ENCODE results near the gene SLC25A22. TPM values are rescaled to one million over a fixed set of nuclear protein-coding genes. Genes with fewer than 3 reads are reported as not detected.
A peak's percentile ranks its signal among the peaks of the same experiment; 100 is the strongest.

SLC25A22 gene
- total and polyA plus RNA-seq, 9 of the 15 experiments (the other 6 are each of a cell fraction or from before 2014, with no cell fraction given) = 0.41 to 55.4 (median 11.4) TPM

DNA sequence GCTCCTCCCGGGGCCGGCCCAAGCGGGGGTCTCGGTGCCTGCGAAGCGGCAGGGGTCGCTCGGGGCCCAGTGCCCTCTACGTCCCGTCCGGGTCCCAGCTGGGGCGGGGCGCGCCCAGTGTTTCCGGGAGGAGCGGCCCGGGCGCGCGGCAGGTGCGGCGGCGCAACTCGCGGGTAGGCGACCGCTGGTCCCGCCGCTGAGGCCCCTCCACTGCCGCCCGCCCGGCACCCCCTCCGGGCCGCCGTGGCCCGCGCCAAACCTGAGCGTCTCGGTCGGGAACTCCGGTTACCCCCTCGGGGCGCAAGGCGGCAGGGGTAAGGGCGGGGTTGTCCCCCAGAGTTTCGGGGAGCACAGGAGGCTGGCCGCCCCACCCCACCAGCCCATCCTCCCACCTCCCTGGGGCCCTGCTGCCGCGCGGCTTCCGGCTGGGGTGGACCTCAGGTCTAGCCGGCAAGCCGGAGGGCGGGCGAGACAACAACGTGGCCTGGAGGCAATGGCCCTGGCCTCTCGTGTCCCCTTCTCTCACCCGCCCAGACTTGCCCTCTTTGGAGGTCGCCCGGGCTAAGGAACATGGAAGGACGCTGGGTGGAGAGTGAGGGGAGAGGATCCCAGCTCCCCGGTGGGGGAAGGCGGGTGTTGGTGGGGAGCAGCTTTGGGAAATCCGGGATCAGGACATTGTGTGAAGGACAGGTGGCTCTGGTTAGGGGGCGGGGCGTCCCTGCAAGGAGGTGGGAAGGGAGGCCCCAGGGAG lies 29.2 kb upstream of the SLC25A22 start (continued):
- TF ChIP-seq, protein P1, sequence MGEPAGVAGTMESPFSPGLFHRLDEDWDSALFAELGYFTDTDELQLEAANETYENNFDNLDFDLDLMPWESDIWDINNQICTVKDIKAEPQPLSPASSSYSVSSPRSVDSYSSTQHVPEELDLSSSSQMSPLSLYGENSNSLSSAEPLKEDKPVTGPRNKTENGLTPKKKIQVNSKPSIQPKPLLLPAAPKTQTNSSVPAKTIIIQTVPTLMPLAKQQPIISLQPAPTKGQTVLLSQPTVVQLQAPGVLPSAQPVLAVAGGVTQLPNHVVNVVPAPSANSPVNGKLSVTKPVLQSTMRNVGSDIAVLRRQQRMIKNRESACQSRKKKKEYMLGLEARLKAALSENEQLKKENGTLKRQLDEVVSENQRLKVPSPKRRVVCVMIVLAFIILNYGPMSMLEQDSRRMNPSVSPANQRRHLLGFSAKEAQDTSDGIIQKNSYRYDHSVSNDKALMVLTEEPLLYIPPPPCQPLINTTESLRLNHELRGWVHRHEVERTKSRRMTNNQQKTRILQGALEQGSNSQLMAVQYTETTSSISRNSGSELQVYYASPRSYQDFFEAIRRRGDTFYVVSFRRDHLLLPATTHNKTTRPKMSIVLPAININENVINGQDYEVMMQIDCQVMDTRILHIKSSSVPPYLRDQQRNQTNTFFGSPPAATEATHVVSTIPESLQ (CRISPR knock-in tag; IDR thresholded peaks at IDR 0.05) = no peak
- TF ChIP-seq, protein P2, sequence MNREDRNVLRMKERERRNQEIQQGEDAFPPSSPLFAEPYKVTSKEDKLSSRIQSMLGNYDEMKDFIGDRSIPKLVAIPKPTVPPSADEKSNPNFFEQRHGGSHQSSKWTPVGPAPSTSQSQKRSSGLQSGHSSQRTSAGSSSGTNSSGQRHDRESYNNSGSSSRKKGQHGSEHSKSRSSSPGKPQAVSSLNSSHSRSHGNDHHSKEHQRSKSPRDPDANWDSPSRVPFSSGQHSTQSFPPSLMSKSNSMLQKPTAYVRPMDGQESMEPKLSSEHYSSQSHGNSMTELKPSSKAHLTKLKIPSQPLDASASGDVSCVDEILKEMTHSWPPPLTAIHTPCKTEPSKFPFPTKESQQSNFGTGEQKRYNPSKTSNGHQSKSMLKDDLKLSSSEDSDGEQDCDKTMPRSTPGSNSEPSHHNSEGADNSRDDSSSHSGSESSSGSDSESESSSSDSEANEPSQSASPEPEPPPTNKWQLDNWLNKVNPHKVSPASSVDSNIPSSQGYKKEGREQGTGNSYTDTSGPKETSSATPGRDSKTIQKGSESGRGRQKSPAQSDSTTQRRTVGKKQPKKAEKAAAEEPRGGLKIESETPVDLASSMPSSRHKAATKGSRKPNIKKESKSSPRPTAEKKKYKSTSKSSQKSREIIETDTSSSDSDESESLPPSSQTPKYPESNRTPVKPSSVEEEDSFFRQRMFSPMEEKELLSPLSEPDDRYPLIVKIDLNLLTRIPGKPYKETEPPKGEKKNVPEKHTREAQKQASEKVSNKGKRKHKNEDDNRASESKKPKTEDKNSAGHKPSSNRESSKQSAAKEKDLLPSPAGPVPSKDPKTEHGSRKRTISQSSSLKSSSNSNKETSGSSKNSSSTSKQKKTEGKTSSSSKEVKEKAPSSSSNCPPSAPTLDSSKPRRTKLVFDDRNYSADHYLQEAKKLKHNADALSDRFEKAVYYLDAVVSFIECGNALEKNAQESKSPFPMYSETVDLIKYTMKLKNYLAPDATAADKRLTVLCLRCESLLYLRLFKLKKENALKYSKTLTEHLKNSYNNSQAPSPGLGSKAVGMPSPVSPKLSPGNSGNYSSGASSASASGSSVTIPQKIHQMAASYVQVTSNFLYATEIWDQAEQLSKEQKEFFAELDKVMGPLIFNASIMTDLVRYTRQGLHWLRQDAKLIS (CRISPR knock-in tag; IDR thresholded peaks at IDR 0.05) = no peak
- TF ChIP-seq NFE2 (IDR thresholded peaks at IDR 0.05; ENCODE audit: low read depth) (no peak), PHB2 (IDR thresholded peaks at IDR 0.05; ENCODE audit: low read depth) (no peak), CHD1 (IDR thresholded peaks at IDR 0.05; ENCODE audit: low read length) (no peak), MCM7 (IDR thresholded peaks at IDR 0.05) (no peak), CXXC5 (CRISPR knock-in tag; IDR thresholded peaks at IDR 0.05) (peak; percentile 79), ZNF184 (CRISPR knock-in tag; IDR thresholded peaks at IDR 0.05) (no peak), RHOXF2B (CRISPR knock-in tag; conservative IDR thresholded peaks at IDR 0.05) (no peak), POLR2H (tag; IDR thresholded peaks at IDR 0.05; ENCODE audit: low read depth) (no peak), TFAM (CRISPR knock-in tag; conservative IDR thresholded peaks at IDR 0.05) (no peak), ZC3H8 (IDR thresholded peaks at IDR 0.05) (no peak), ETV6 (IDR thresholded peaks at IDR 0.05; ENCODE audit: borderline replicate concordance in 1 of 2, low read depth in 2 of 2, low read length in 1 of 2) (no peak), ETV6 (CRISPR knock-in tag; IDR thresholded peaks at IDR 0.05; ENCODE audit: borderline replicate concordance) (no peak)
- TF ChIP-seq, protein P3, sequence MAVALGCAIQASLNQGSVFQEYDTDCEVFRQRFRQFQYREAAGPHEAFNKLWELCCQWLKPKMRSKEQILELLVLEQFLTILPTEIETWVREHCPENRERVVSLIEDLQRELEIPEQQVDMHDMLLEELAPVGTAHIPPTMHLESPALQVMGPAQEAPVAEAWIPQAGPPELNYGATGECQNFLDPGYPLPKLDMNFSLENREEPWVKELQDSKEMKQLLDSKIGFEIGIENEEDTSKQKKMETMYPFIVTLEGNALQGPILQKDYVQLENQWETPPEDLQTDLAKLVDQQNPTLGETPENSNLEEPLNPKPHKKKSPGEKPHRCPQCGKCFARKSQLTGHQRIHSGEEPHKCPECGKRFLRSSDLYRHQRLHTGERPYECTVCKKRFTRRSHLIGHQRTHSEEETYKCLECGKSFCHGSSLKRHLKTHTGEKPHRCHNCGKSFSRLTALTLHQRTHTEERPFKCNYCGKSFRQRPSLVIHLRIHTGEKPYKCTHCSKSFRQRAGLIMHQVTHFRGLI (CRISPR knock-in tag; IDR thresholded peaks at IDR 0.05) = no peak
- TF ChIP-seq, protein P4, sequence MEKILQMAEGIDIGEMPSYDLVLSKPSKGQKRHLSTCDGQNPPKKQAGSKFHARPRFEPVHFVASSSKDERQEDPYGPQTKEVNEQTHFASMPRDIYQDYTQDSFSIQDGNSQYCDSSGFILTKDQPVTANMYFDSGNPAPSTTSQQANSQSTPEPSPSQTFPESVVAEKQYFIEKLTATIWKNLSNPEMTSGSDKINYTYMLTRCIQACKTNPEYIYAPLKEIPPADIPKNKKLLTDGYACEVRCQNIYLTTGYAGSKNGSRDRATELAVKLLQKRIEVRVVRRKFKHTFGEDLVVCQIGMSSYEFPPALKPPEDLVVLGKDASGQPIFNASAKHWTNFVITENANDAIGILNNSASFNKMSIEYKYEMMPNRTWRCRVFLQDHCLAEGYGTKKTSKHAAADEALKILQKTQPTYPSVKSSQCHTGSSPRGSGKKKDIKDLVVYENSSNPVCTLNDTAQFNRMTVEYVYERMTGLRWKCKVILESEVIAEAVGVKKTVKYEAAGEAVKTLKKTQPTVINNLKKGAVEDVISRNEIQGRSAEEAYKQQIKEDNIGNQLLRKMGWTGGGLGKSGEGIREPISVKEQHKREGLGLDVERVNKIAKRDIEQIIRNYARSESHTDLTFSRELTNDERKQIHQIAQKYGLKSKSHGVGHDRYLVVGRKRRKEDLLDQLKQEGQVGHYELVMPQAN (IDR thresholded peaks at IDR 0.05; ENCODE audit: borderline replicate concordance) = peak; percentile 92
- TF ChIP-seq, protein P5, sequence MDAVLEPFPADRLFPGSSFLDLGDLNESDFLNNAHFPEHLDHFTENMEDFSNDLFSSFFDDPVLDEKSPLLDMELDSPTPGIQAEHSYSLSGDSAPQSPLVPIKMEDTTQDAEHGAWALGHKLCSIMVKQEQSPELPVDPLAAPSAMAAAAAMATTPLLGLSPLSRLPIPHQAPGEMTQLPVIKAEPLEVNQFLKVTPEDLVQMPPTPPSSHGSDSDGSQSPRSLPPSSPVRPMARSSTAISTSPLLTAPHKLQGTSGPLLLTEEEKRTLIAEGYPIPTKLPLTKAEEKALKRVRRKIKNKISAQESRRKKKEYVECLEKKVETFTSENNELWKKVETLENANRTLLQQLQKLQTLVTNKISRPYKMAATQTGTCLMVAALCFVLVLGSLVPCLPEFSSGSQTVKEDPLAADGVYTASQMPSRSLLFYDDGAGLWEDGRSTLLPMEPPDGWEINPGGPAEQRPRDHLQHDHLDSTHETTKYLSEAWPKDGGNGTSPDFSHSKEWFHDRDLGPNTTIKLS (IDR thresholded peaks at IDR 0.05; ENCODE audit: borderline replicate concordance, low read depth) = peak; percentile 67; the same call in 1 of the 2 replicates

Measured in K562 (cell line).